Vagina (tissue), 2 donors: ENCODE results near the gene KRTAP4-11. TPM values are rescaled to one million over a fixed set of nuclear protein-coding genes. Genes with fewer than 3 reads are reported as not detected.

Source experiments
- DNase-seq, 2 donors: peaks; one replicate each; pipeline ENCODE4 v3.0.0-alpha.2; 2017; ENCODE audit errors: extremely low spot score in 2 of 2
- H3K27ac ChIP-seq: fragments of 200-600 bp; sonication (generic); one replicate; pipeline ENCODE4 v1.5.1; 2019
- H3K27me3 ChIP-seq: fragments of 200-600 bp; sonication (generic); one replicate; pipeline ENCODE4 v1.5.1; 2019
- H3K36me3 ChIP-seq, 2 donors: fragments of 200-600 bp; sonication (generic); one replicate each; pipeline ENCODE4 v1.5.1; 2017 to 2019
- H3K4me1 ChIP-seq: fragments of 200-600 bp; sonication (generic); one replicate; pipeline ENCODE4 v1.5.1; 2019
- H3K4me3 ChIP-seq, 2 donors: fragments of 200-600 bp; sonication (generic); 1 replicate in 1 of 2; 2 replicates in 1 of 2; pipeline ENCODE4 v1.5.1; 2016 to 2019
- H3K9me3 ChIP-seq: fragments of 200-600 bp; sonication (generic); one replicate; pipeline ENCODE4 v1.5.1; 2019
- POLR2A ChIP-seq, 2 donors: fragments of 450-650 bp; IDR thresholded peaks; one replicate each; pipeline ENCODE4 v1.6.1; 2017; ENCODE audit warnings: antibody characterized with exemption in 2 of 2, mild to moderate bottlenecking in 2 of 2, moderate library complexity in 2 of 2
- POLR2AphosphoS5 ChIP-seq, 2 donors: sonication (generic); formaldehyde crosslinking; IDR thresholded peaks; one replicate each; pipeline ENCODE4 v1.9.0; 2017; ENCODE audit warnings: antibody characterized with exemption in 2 of 2, mild to moderate bottlenecking in 2 of 2, low read depth in 1 of 2; ENCODE audit not compliant: insufficient read depth in 1 of 2
- intact Hi-C: fragments of 100-400 bp; cut with DNase I; formaldehyde crosslinking; loops from one replicate; pipeline ENCODE4 v1.15.1; 2023
- total RNA-seq: library from RNA; depleted of rRNA; stranded (reverse); fragments of >200 nt; gene quantifications from one replicate; pipeline ENCODE4 v1.2.3, GENCODE V29; 2016
- TF ChIP-seq, protein P1 (sequence below), 3 experiments: fragments of 450-650 bp in 2 of 3; fragments of 200-600 bp in 1 of 3; sonication (generic) in 1 of 3; IDR thresholded peaks; one replicate each; pipeline ENCODE4 v1.5.1; 2017 to 2019; ENCODE audit warnings: antibody characterized with exemption in 3 of 3, mild to moderate bottlenecking in 2 of 3, moderate library complexity in 2 of 3

KRTAP4-11 gene
- total RNA-seq, 1 donor from 2014 or later, result not detected

DNA sequence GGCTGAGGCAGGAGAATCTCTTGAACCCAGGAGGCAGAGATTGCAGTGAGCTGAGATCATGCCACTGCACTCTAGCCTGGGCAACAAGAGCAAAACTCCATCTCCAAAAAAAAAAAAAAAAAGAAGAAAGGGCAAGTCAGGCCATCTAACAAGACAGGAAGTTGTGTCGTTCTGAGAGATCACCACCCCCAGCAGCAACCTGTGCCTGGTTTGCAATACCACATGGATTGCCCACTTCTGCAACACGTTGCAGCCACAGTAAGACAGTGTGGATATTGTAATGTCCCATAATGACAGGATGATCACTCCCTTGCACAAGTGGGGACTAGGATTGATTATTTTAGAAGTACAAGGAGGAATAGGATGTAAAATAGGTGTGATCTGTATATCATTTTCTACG, 49.1 kb downstream of the KRTAP4-11 start:
- H3K27me3 ChIP-seq, result no peaks in the 10 kb centered on the region
- H3K4me1 ChIP-seq, result no peaks in the 10 kb centered on the region
- no peaks in the 10 kb centered on the region for H3K9me3 ChIP-seq
- H3K36me3 ChIP-seq, result no peaks in the 10 kb centered on the region
- no peak overlapping the region for H3K27ac ChIP-seq
- intact Hi-C loops, result no loop called here
- DNase-seq, result no peak
- TF ChIP-seq, protein P1, sequence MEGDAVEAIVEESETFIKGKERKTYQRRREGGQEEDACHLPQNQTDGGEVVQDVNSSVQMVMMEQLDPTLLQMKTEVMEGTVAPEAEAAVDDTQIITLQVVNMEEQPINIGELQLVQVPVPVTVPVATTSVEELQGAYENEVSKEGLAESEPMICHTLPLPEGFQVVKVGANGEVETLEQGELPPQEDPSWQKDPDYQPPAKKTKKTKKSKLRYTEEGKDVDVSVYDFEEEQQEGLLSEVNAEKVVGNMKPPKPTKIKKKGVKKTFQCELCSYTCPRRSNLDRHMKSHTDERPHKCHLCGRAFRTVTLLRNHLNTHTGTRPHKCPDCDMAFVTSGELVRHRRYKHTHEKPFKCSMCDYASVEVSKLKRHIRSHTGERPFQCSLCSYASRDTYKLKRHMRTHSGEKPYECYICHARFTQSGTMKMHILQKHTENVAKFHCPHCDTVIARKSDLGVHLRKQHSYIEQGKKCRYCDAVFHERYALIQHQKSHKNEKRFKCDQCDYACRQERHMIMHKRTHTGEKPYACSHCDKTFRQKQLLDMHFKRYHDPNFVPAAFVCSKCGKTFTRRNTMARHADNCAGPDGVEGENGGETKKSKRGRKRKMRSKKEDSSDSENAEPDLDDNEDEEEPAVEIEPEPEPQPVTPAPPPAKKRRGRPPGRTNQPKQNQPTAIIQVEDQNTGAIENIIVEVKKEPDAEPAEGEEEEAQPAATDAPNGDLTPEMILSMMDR (IDR thresholded peaks at IDR 0.05), result no peak
- TF ChIP-seq POLR2AphosphoS5 (IDR thresholded peaks at IDR 0.05; ENCODE audit: insufficient read depth in 1 of 2, low read depth in 1 of 2), result no peak
- TF ChIP-seq POLR2A (IDR thresholded peaks at IDR 0.05), result no peak
- H3K4me3 ChIP-seq, result no peak overlapping the region

DNA sequence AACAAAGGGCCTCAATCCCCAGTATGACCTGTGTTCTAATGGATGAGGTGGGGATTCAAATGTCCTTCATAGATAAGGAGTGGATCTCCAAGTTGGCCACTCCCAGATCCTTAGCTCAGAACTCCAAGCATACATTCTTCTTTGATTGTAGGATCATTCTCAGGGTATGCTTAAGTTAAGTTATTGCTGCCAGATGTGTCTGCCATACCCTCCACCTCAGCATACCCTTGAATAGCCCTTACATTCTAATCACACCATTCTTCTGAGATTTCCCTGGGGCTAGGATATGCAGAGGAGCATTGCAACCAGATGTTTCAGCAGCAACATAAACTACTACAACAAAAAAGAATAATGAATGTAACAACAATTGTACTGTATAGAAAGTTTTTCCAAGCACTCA, 50.9 kb downstream of the KRTAP4-11 start:
- Histone ChIP-seq H3K4me1 (peaks cover 5% of the 10 kb centered on the region), H3K4me3 (no peak overlapping the region), H3K27ac (no peak overlapping the region), H3K27me3 (no peaks in the 10 kb centered on the region), H3K36me3 (no peaks in the 10 kb centered on the region), H3K9me3 (no peaks in the 10 kb centered on the region)
- intact Hi-C loops, result no loop called here
- TF ChIP-seq, protein P1 (IDR thresholded peaks at IDR 0.05), result no peak
- no peak for TF ChIP-seq POLR2A (IDR thresholded peaks at IDR 0.05)
- TF ChIP-seq POLR2AphosphoS5 (IDR thresholded peaks at IDR 0.05; ENCODE audit: insufficient read depth in 1 of 2, low read depth in 1 of 2), result no peak
- DNase-seq, result no peak

Other genes with a start within 250 kb of the KRTAP4-11 start
- gene KRT20, start 233.1 kb downstream of the KRTAP4-11 start, total RNA-seq, result not detected
- gene KRT23, start 180.7 kb downstream of the KRTAP4-11 start, total RNA-seq, result 0.98 TPM
- not detected for gene KRT39, start 151.4 kb downstream of the KRTAP4-11 start, total RNA-seq
- gene KRT40, start 134.0 kb downstream of the KRTAP4-11 start, total RNA-seq, result not detected
- gene KRTAP3-3, start 124.2 kb downstream of the KRTAP4-11 start, total RNA-seq, result not detected
- not detected for gene KRTAP3-2, start 118.5 kb downstream of the KRTAP4-11 start, total RNA-seq
- gene KRTAP3-1, start 109.2 kb downstream of the KRTAP4-11 start, total RNA-seq, result not detected
- gene KRTAP1-5, start 91.2 kb downstream of the KRTAP4-11 start, total RNA-seq, result not detected
- not detected for gene KRTAP1-4, start 88.2 kb downstream of the KRTAP4-11 start, total RNA-seq
- gene KRTAP1-3, start 83.5 kb downstream of the KRTAP4-11 start, total RNA-seq, result not detected
- gene KRTAP1-1, start 76.9 kb downstream of the KRTAP4-11 start, total RNA-seq, result not detected
- not detected for gene KRTAP2-1, start 71.1 kb downstream of the KRTAP4-11 start, total RNA-seq
- not detected for gene KRTAP2-2, start 63.1 kb downstream of the KRTAP4-11 start, total RNA-seq
- gene KRTAP2-3, start 58.3 kb downstream of the KRTAP4-11 start, total RNA-seq, result not detected
- not detected for gene KRTAP2-4, start 52.5 kb downstream of the KRTAP4-11 start, total RNA-seq
- gene KRTAP4-7, start 34.2 kb downstream of the KRTAP4-11 start, total RNA-seq, result not detected
- gene KRTAP4-8, start 20.2 kb downstream of the KRTAP4-11 start, total RNA-seq, result not detected
- gene KRTAP4-16, start 16.2 kb downstream of the KRTAP4-11 start, total RNA-seq, result not detected
- not detected for gene KRTAP4-9, start 13.0 kb downstream of the KRTAP4-11 start, total RNA-seq
- not detected for gene KRTAP4-12, start 5.8 kb upstream of the KRTAP4-11 start, total RNA-seq
- gene KRTAP4-6, start 22.2 kb upstream of the KRTAP4-11 start, total RNA-seq, result not detected
- gene KRTAP4-5, start 31.5 kb upstream of the KRTAP4-11 start, total RNA-seq, result not detected
- gene KRTAP4-4, start 42.4 kb upstream of the KRTAP4-11 start, total RNA-seq, result not detected
- gene KRTAP4-3, start 49.8 kb upstream of the KRTAP4-11 start, total RNA-seq, result not detected
- gene KRTAP4-2, start 59.8 kb upstream of the KRTAP4-11 start, total RNA-seq, result not detected
- not detected for gene KRTAP4-1, start 66.5 kb upstream of the KRTAP4-11 start, total RNA-seq
- not detected for gene KRTAP9-1, start 71.5 kb upstream of the KRTAP4-11 start, total RNA-seq
- not detected for gene KRTAP9-2, start 108.3 kb upstream of the KRTAP4-11 start, total RNA-seq
- not detected for gene KRTAP9-3, start 114.1 kb upstream of the KRTAP4-11 start, total RNA-seq
- not detected for gene KRTAP9-8, start 119.6 kb upstream of the KRTAP4-11 start, total RNA-seq
- not detected for gene KRTAP9-4, start 131.3 kb upstream of the KRTAP4-11 start, total RNA-seq
- not detected for gene KRTAP9-9, start 137.0 kb upstream of the KRTAP4-11 start, total RNA-seq
- not detected for gene KRTAP9-6, start 147.0 kb upstream of the KRTAP4-11 start, total RNA-seq
- not detected for gene KRTAP9-7, start 157.3 kb upstream of the KRTAP4-11 start, total RNA-seq
- not detected for gene KRTAP29-1, start 184.5 kb upstream of the KRTAP4-11 start, total RNA-seq
- gene KRTAP16-1, start 190.9 kb upstream of the KRTAP4-11 start, total RNA-seq, result not detected
- not detected for gene KRTAP17-1, start 197.3 kb upstream of the KRTAP4-11 start, total RNA-seq
- gene KRT33A, start 232.5 kb upstream of the KRTAP4-11 start, total RNA-seq, result 1.5 TPM